Vagina (tissue), 2 donors: ENCODE measurements around the gene ZNF12. TPM values are rescaled to one million over a fixed set of nuclear protein-coding genes. Genes with fewer than 3 reads are reported as not detected.

Experiments used
- DNase-seq, 2 donors: peaks; one replicate each; pipeline ENCODE4 v3.0.0-alpha.2; 2017; ENCODE audit errors: extremely low spot score in 2 of 2
- H3K27ac ChIP-seq: fragments of 200-600 bp; sonication (generic); one replicate; pipeline ENCODE4 v1.5.1; 2019
- H3K27me3 ChIP-seq: fragments of 200-600 bp; sonication (generic); one replicate; pipeline ENCODE4 v1.5.1; 2019
- H3K36me3 ChIP-seq, 2 donors: fragments of 200-600 bp; sonication (generic); one replicate each; pipeline ENCODE4 v1.5.1; 2017 to 2019
- H3K4me1 ChIP-seq: fragments of 200-600 bp; sonication (generic); one replicate; pipeline ENCODE4 v1.5.1; 2019
- H3K4me3 ChIP-seq, 2 donors: fragments of 200-600 bp; sonication (generic); 1 replicate in 1 of 2; 2 replicates in 1 of 2; pipeline ENCODE4 v1.5.1; 2016 to 2019
- H3K9me3 ChIP-seq: fragments of 200-600 bp; sonication (generic); one replicate; pipeline ENCODE4 v1.5.1; 2019
- CTCF ChIP-seq, 3 experiments: fragments of 450-650 bp in 2 of 3; fragments of 200-600 bp in 1 of 3; sonication (generic) in 1 of 3; IDR thresholded peaks; one replicate each; pipeline ENCODE4 v1.5.1; 2017 to 2019; ENCODE audit warnings: antibody characterized with exemption in 3 of 3, mild to moderate bottlenecking in 2 of 3, moderate library complexity in 2 of 3
- POLR2A ChIP-seq, 2 donors: fragments of 450-650 bp; IDR thresholded peaks; one replicate each; pipeline ENCODE4 v1.6.1; 2017; ENCODE audit warnings: antibody characterized with exemption in 2 of 2, mild to moderate bottlenecking in 2 of 2, moderate library complexity in 2 of 2
- POLR2AphosphoS5 ChIP-seq, 2 donors: sonication (generic); formaldehyde crosslinking; IDR thresholded peaks; one replicate each; pipeline ENCODE4 v1.9.0; 2017; ENCODE audit warnings: antibody characterized with exemption in 2 of 2, mild to moderate bottlenecking in 2 of 2, low read depth in 1 of 2; ENCODE audit not compliant: insufficient read depth in 1 of 2
- intact Hi-C: fragments of 100-400 bp; cut with DNase I; formaldehyde crosslinking; loops from one replicate; pipeline ENCODE4 v1.15.1; 2023
- total RNA-seq: library from RNA; depleted of rRNA; stranded (reverse); fragments of >200 nt; gene quantifications from one replicate; pipeline ENCODE4 v1.2.3, GENCODE V29; 2016

Gene ZNF12
- total RNA-seq, 1 donor from 2014 or later = 49.8 TPM

DNA sequence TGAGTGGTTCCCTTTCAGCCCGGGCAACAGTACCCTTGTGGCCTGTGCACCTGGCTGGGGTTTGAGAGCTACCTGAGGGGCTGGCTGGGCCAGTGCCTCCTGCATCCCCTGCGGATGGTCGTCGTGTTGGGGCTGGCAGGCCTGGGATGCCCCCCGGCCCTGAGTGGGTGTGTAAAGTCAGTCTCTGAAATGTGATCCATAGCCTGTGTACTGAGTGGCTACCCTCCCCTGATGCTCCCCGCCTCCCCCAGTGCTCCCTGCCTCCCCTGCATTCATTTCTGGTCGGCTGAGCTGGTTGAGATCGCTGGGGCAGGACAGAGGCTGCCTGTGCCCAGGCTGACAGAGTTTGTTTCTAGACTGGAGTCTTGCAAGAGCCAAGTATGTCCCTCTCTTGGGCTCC, 60.3 kb downstream of the ZNF12 start:
- intact Hi-C loops = no loop called here
- H3K36me3 ChIP-seq = peaks cover 0 to 68% of the 10 kb centered on the region in 2 donors

GRCh38 chr7:6644728-6645127, 62.0 kb downstream of the ZNF12 start:
- Histone ChIP-seq H3K4me3 (no peak overlapping the region), H3K27ac (no peak overlapping the region), H3K27me3 (no peaks in the 10 kb centered on the region), H3K9me3 (no peaks in the 10 kb centered on the region), H3K36me3 (peaks cover 0 to 59% of the 10 kb centered on the region in 2 donors), H3K4me1 (peaks cover 5% of the 10 kb centered on the region)
- intact Hi-C loops = no loop called here
- DNase-seq = no peak
- no peak for TF ChIP-seq POLR2AphosphoS5 (IDR thresholded peaks at IDR 0.05; ENCODE audit: insufficient read depth in 1 of 2, low read depth in 1 of 2)
- TF ChIP-seq POLR2A (IDR thresholded peaks at IDR 0.05) = no peak
- TF ChIP-seq CTCF (IDR thresholded peaks at IDR 0.05) = no peak

More for the DNA sequence above, 60.3 kb downstream of the ZNF12 start:
- no peak for DNase-seq
- H3K27ac ChIP-seq = no peak overlapping the region
- no peaks in the 10 kb centered on the region for H3K9me3 ChIP-seq
- no peak overlapping the region for H3K4me3 ChIP-seq
- TF ChIP-seq CTCF (IDR thresholded peaks at IDR 0.05) (no peak), POLR2AphosphoS5 (IDR thresholded peaks at IDR 0.05; ENCODE audit: insufficient read depth in 1 of 2, low read depth in 1 of 2) (no peak), POLR2A (IDR thresholded peaks at IDR 0.05) (no peak)
- H3K27me3 ChIP-seq = no peaks in the 10 kb centered on the region
- H3K4me1 ChIP-seq = no peaks in the 10 kb centered on the region

DNA sequence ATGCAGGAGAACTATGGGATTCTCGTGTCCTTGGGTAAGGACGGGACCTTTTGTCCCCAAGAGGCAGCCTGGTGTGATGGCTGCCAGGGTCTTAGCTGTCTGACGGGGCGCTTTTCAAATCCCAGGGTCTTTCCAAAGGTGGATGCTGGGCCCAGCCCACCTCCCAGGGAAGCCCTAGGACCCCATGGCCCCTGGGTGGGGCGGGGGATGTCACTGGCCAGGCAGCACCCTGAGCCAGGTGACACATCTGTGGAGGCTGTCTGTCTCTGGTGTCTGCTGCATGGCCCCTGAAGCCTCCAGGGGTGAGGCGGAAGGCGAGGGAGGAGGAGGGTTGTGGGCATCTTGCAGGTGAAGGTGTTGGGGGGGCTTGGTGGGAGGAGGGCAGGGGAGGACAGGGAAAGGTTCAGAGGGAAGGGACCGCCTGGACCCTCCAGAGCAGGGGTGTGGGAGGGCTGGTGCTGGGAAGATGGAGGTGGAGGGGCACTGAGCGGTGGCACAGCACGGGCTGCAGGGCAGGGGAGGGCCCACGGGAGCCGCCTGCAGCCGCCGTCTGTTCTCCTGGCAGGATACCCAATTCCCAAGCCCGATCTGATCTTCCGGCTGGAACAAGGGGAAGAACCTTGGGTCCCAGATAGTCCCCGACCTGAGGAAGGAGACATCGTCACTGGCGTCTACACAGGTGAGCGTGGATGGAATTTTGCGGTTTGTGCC, 62.7 kb downstream of the ZNF12 start:
- TF ChIP-seq POLR2AphosphoS5 (IDR thresholded peaks at IDR 0.05; ENCODE audit: insufficient read depth in 1 of 2, low read depth in 1 of 2) (no peak), CTCF (IDR thresholded peaks at IDR 0.05) (no peak), POLR2A (IDR thresholded peaks at IDR 0.05) (no peak)
- no peak overlapping the region for H3K4me3 ChIP-seq
- H3K27ac ChIP-seq = no peak overlapping the region
- peaks cover 0 to 54% of the 10 kb centered on the region in 2 donors for H3K36me3 ChIP-seq
- H3K4me1 ChIP-seq = peaks cover 11% of the 10 kb centered on the region
- intact Hi-C loops = no loop called here
- DNase-seq = no peak
- no peaks in the 10 kb centered on the region for H3K9me3 ChIP-seq
- no peaks in the 10 kb centered on the region for H3K27me3 ChIP-seq

GRCh38 chr7:6642861-6643640, 63.7 kb downstream of the ZNF12 start:
- TF ChIP-seq POLR2AphosphoS5 (IDR thresholded peaks at IDR 0.05; ENCODE audit: insufficient read depth in 1 of 2, low read depth in 1 of 2) = no peak
- no peak for TF ChIP-seq POLR2A (IDR thresholded peaks at IDR 0.05)
- no peak for TF ChIP-seq CTCF (IDR thresholded peaks at IDR 0.05)
- H3K4me3 ChIP-seq = no peak overlapping the region
- no peak for DNase-seq
- H3K27me3 ChIP-seq = no peaks in the 10 kb centered on the region
- H3K36me3 ChIP-seq = peaks cover 0 to 54% of the 10 kb centered on the region in 2 donors
- peaks cover 22% of the 10 kb centered on the region for H3K4me1 ChIP-seq
- H3K27ac ChIP-seq = no peak overlapping the region
- intact Hi-C loops = no loop called here
- H3K9me3 ChIP-seq = no peaks in the 10 kb centered on the region
